Astrocyte (in vitro differentiated cells and primary cell): ENCODE measurements around the gene GPD1.

ENCODE experiments used
- CTCF ChIP-seq: IDR thresholded peaks from 2 replicates; pipeline ENCODE4 v1.5.1; 2011; ENCODE audit warnings: low read depth, mild to moderate bottlenecking, inconsistent platforms, low read length, moderate library complexity; ENCODE audit not compliant: insufficient read depth
- EZH2 ChIP-seq: IDR thresholded peaks from 2 replicates; pipeline ENCODE4 v1.6.1; 2012; ENCODE audit warnings: mild to moderate bottlenecking, low read length, inconsistent platforms; ENCODE audit not compliant: insufficient read depth

GRCh38 chr12:50097952-50098351 lies 5.9 kb upstream of the GPD1 start:
- TF ChIP-seq CTCF (no peak), EZH2 (no peak)
